GM10266 (cell line): ENCODE results near the gene GPC4.

Experiments
- DNase-seq: peaks from one replicate; pipeline ENCODE4 v3.0.0; 2012; ENCODE audit errors: extremely low spot score
- CTCF ChIP-seq: IDR thresholded peaks from 2 replicates; pipeline ENCODE4 v1.5.1; 2012; ENCODE audit warnings: mild to moderate bottlenecking, low read depth; ENCODE audit not compliant: control insufficient read depth, insufficient read depth; ENCODE audit errors: missing control alignments

The GPC4 gene

GRCh38 chrX:133307094-133307493 is 108.2 kb downstream of the GPC4 start:
- DNase-seq, result no peak
- TF ChIP-seq CTCF, result no peak

GRCh38 chrX:133306316-133306715 is 109.0 kb downstream of the GPC4 start:
- no peak for DNase-seq
- no peak for TF ChIP-seq CTCF

- no peak for TF ChIP-seq CTCF
- no peak for DNase-seq
Observed at GRCh38 chrX:133305348-133305747, 109.9 kb downstream of the GPC4 start.

GRCh38 chrX:133302775-133303445 is 112.4 kb downstream of the GPC4 start:
- no peak for TF ChIP-seq CTCF
- no peak for DNase-seq

GRCh38 chrX:133300591-133300990 is 114.7 kb downstream of the GPC4 start:
- no peak for DNase-seq
- TF ChIP-seq CTCF, result no peak

GRCh38 chrX:133297284-133297683 is 118.0 kb downstream of the GPC4 start:
- TF ChIP-seq CTCF, result no peak
- no peak for DNase-seq

GRCh38 chrX:133294126-133294525 is 121.2 kb downstream of the GPC4 start:
- TF ChIP-seq CTCF, result no peak
- no peak for DNase-seq
